NT2/D1 (cell line): ENCODE measurements around the gene RAB19.

Experiments used
- DNase-seq: peaks from one replicate; pipeline ENCODE4 v3.0.0-alpha.2; 2011; ENCODE audit warnings: low read depth, low spot score
- H3K27me3 ChIP-seq: 2 replicates; pipeline ENCODE4 v1.6.0; 2011; ENCODE audit warnings: mild to moderate bottlenecking; ENCODE audit not compliant: insufficient read length, insufficient read depth
- H3K36me3 ChIP-seq: 2 replicates; pipeline ENCODE4 v1.6.1; 2011; ENCODE audit warnings: mild to moderate bottlenecking, low read length, mixed read lengths; ENCODE audit not compliant: insufficient read depth, insufficient read length
- H3K4me1 ChIP-seq: 2 replicates; pipeline ENCODE4 v1.5.1; 2011; ENCODE audit not compliant: insufficient read depth, insufficient read length
- H3K4me3 ChIP-seq: 2 replicates; pipeline ENCODE4 v1.5.1; 2011; ENCODE audit warnings: low read depth; ENCODE audit not compliant: insufficient read length
- H3K9ac ChIP-seq: 2 replicates; pipeline ENCODE4 v1.6.0; 2011; ENCODE audit warnings: low read depth; ENCODE audit not compliant: insufficient read length
- H3K9me3 ChIP-seq: 2 replicates; pipeline ENCODE4 v1.5.1; 2011; ENCODE audit warnings: mild to moderate bottlenecking, low read length; ENCODE audit not compliant: insufficient read depth
- SUZ12 ChIP-seq: IDR thresholded peaks from 2 replicates; pipeline ENCODE4 v1.6.1; 2011; ENCODE audit not compliant: insufficient read length, insufficient read depth; ENCODE audit errors: extremely low read depth
- YY1 ChIP-seq: IDR thresholded peaks from 2 replicates; pipeline ENCODE4 v1.6.1; 2011; ENCODE audit not compliant: insufficient read length, insufficient read depth
- ZNF274 ChIP-seq: IDR thresholded peaks from 2 replicates; pipeline ENCODE4 v1.6.1; 2011; ENCODE audit warnings: mild to moderate bottlenecking, low read depth, low read length

Gene RAB19

GRCh38 chr7:140456551-140457051, 52.7 kb downstream of the RAB19 start:
- Histone ChIP-seq H3K9me3 (no peaks in the 10 kb centered on the region), H3K9ac (peak overlapping the region; percentile 24), H3K4me1 (peaks cover 4% of the 10 kb centered on the region), H3K36me3 (peaks cover 73% of the 10 kb centered on the region), H3K4me3 (no peak overlapping the region), H3K27me3 (no peaks in the 10 kb centered on the region)
- TF ChIP-seq SUZ12 (no peak), ZNF274 (no peak), YY1 (no peak)
- DNase-seq, result no peak

- H3K27me3 ChIP-seq, result no peaks in the 10 kb centered on the region
- peaks cover 77% of the 10 kb centered on the region for H3K36me3 ChIP-seq
These were observed 54.3 kb downstream of the RAB19 start for GRCh38 chr7:140458201-140458600.

GRCh38 chr7:140458916-140459315, 55.1 kb downstream of the RAB19 start:
- no peak for TF ChIP-seq ZNF274
- TF ChIP-seq YY1, result no peak
- no peak for TF ChIP-seq SUZ12
- Histone ChIP-seq H3K27me3 (no peaks in the 10 kb centered on the region), H3K4me1 (peaks cover 4% of the 10 kb centered on the region), H3K9ac (no peak overlapping the region), H3K9me3 (no peaks in the 10 kb centered on the region), H3K36me3 (peaks cover 74% of the 10 kb centered on the region), H3K4me3 (no peak overlapping the region)
- DNase-seq, result no peak

More at GRCh38 chr7:140458201-140458600, 54.3 kb downstream of the RAB19 start:
- Histone ChIP-seq H3K4me1 (peaks cover 4% of the 10 kb centered on the region), H3K4me3 (no peak overlapping the region), H3K9me3 (no peaks in the 10 kb centered on the region), H3K9ac (no peak overlapping the region)
- TF ChIP-seq ZNF274 (no peak), YY1 (no peak), SUZ12 (no peak)
- DNase-seq, result no peak

- H3K4me3 ChIP-seq, result no peak overlapping the region
- no peaks in the 10 kb centered on the region for H3K4me1 ChIP-seq
- peaks cover 62% of the 10 kb centered on the region for H3K36me3 ChIP-seq
- H3K27me3 ChIP-seq, result no peaks in the 10 kb centered on the region
- no peak overlapping the region for H3K9ac ChIP-seq
- DNase-seq, result no peak
- no peaks in the 10 kb centered on the region for H3K9me3 ChIP-seq
- TF ChIP-seq SUZ12, result no peak
- TF ChIP-seq YY1, result no peak
- TF ChIP-seq ZNF274, result no peak
These were observed 59.3 kb downstream of the RAB19 start for GRCh38 chr7:140463111-140463510.

- Histone ChIP-seq H3K27me3 (no peaks in the 10 kb centered on the region), H3K9me3 (no peaks in the 10 kb centered on the region), H3K36me3 (peaks cover 11% of the 10 kb centered on the region), H3K4me1 (no peaks in the 10 kb centered on the region), H3K9ac (no peak overlapping the region), H3K4me3 (no peak overlapping the region)
- DNase-seq, result no peak
- TF ChIP-seq ZNF274 (no peak), YY1 (no peak), SUZ12 (no peak)
These were observed 72.0 kb downstream of the RAB19 start for GRCh38 chr7:140475747-140476333.

- Histone ChIP-seq H3K27me3 (no peaks in the 10 kb centered on the region), H3K9ac (no peak overlapping the region), H3K4me3 (no peak overlapping the region), H3K4me1 (no peaks in the 10 kb centered on the region), H3K36me3 (peaks cover 4% of the 10 kb centered on the region), H3K9me3 (no peaks in the 10 kb centered on the region)
- TF ChIP-seq YY1 (no peak), ZNF274 (no peak), SUZ12 (no peak)
- no peak for DNase-seq
These were observed 72.9 kb downstream of the RAB19 start for GRCh38 chr7:140476698-140477261.
